Pancreas (tissue), 10 donors: Measurements from ENCODE around the gene LZTR1. TPM values are rescaled to one million over a fixed set of nuclear protein-coding genes. Genes with fewer than 3 reads are reported as not detected.

Experiments
- ATAC-seq, 4 donors: fragments of 200-7000 bp; cut with Tn5 transposase; one replicate each; pipeline versions ENCODE4 v1.8.0 to v1.9.1; 2020; ENCODE audit warnings: mild to moderate bottlenecking in 4 of 4, moderate library complexity in 4 of 4
- DNase-seq, 6 donors: peaks; one replicate each; pipeline ENCODE4 v3.0.0-alpha.2; 2020
- FAIRE-seq: peaks from 2 replicates; lab custom pipeline; 2012; peaks lifted over from hg19 to GRCh38; lab: Jason Lieb, UNC
- H3K27ac ChIP-seq, 4 donors: fragments of 200-600 bp; sonication (generic); 1 replicate in 3 of 4; 2 replicates in 1 of 4; pipeline versions ENCODE4 v1.5.0 to v1.8.0; 2020
- H3K27me3 ChIP-seq, 4 donors: fragments of 200-600 bp; one replicate each; pipeline ENCODE4 v1.8.0; 2021
- H3K36me3 ChIP-seq, 3 donors: fragments of 200-600 bp; sonication (generic) in 1 of 3; one replicate each; pipeline versions ENCODE4 v1.5.0 to v1.8.0; 2020 to 2021
- H3K4me1 ChIP-seq, 3 donors: fragments of 200-600 bp; one replicate each; pipeline ENCODE4 v1.8.0; 2021
- H3K4me3 ChIP-seq, 4 donors: fragments of 200-600 bp; sonication (generic) in 2 of 4; one replicate each; pipeline versions ENCODE4 v1.5.0 to v1.8.0; 2020 to 2021
- H3K9me3 ChIP-seq, 4 donors: fragments of 200-600 bp; one replicate each; pipeline ENCODE4 v1.8.0; 2021
- WGBS, 2 donors: extraction: QIAGEN DNeasy Blood & Tissue Kit; methylation state at CpG; one replicate each; pipeline ENCODE4 v1.1.7; 2013; 5-methylcytosine and 5-hydroxymethylcytosine counted together
- intact Hi-C, 3 donors: fragments of 100-400 bp; cut with DNase I; formaldehyde crosslinking; loops; one replicate each; pipeline versions ENCODE4 v1.11.1 to v1.14.2; 2022
- polyA plus RNA-seq, 2 donors: library from polyadenylated mRNA; stranded (reverse); fragments of 200-250 nt; gene quantifications; one replicate each; pipeline ENCODE4 v1.2.3, GENCODE V29; 2013
- total RNA-seq, 6 donors: library from RNA; stranded (reverse); fragmentation: NEBNext Ultra II Directional in 4 of 6; extraction: Animal tissue kit (Norgen Biotek cat#: 25700) in 4 of 6; gene quantifications; one replicate each; pipeline versions ENCODE4 v1.2.1 to v1.2.4, GENCODE V29; 2021 to 2023
- TF ChIP-seq, protein P1 (sequence below), 4 donors: fragments of 200-600 bp; sonication (generic) in 3 of 4; IDR thresholded peaks; one replicate each; pipeline versions ENCODE4 v1.5.0 to v1.8.0; 2021; ENCODE audit warnings: antibody characterized with exemption in 4 of 4
- donor health status: healthy with polysubstance abuse.
- donor health status: DM: no; HTN: no; CAD: no; lungs with moderate emphysema.
- donor health status: DM: no; HTN: no; CAD: no.
- donor health status: control.
- donor health status: control.
- donor health status: Bipolar disorder and iron deficiency.
- donor health status: DM: yes; HTN: yes; CAD: no.
- donor health status: DM: no; HTN: no; CAD: no.
- donor health status: DM: no; HTN: no; CAD: no.
- donor health status: DM: yes; HTN: yes; CAD: no.

LZTR1 gene
- total and polyA plus RNA-seq, 8 donors = 15.0 to 56.2 (median 22.5) TPM

DNA sequence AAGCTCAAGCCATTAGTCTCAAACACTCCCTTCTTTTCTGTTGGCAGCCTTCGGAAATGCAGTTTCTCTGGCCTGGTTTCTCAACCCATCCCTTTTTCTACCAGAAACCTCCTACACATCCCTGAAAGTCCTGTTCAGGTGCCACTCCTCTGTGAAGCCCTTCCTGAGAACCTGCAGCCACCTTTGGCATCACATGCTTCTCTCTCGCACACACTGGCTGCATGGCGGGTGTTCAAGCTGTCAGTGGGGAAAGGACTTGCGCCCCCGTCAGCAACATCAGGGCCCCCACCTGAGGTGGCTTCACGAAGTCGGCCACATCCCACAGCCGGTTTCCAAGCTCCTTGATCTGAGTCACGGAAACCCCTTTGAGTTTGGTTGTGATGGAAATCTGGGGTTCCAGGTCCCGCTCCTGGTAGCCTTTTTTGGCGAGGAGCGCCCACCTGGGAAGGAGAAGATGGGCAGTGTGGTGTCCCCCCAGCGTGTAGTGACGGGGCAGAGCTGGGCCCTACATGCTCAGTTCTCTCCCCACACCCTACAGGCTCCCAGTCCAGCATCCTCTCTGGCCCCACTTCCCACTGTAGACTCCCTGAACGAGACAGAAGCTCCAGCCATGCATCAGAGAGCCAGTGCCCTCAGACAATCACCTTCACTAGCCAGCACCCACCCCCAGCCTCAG, 61.9 kb downstream of the LZTR1 start:
- H3K27ac ChIP-seq = no peak overlapping the region
- no peaks in the 10 kb centered on the region for H3K9me3 ChIP-seq
- DNase-seq = no peak
- no peak for ATAC-seq
- no peak overlapping the region for H3K4me3 ChIP-seq
- H3K36me3 ChIP-seq = no peaks in the 10 kb centered on the region
- H3K27me3 ChIP-seq = peaks cover 0 to 9% (median 0%) of the 10 kb centered on the region in 4 donors
- WGBS, 2 donors = 72 to 84% methylated on average over 15 of the region's 15 CpGs
- intact Hi-C loops = no loop called here
- H3K4me1 ChIP-seq = no peaks in the 10 kb centered on the region
- TF ChIP-seq, protein P1, sequence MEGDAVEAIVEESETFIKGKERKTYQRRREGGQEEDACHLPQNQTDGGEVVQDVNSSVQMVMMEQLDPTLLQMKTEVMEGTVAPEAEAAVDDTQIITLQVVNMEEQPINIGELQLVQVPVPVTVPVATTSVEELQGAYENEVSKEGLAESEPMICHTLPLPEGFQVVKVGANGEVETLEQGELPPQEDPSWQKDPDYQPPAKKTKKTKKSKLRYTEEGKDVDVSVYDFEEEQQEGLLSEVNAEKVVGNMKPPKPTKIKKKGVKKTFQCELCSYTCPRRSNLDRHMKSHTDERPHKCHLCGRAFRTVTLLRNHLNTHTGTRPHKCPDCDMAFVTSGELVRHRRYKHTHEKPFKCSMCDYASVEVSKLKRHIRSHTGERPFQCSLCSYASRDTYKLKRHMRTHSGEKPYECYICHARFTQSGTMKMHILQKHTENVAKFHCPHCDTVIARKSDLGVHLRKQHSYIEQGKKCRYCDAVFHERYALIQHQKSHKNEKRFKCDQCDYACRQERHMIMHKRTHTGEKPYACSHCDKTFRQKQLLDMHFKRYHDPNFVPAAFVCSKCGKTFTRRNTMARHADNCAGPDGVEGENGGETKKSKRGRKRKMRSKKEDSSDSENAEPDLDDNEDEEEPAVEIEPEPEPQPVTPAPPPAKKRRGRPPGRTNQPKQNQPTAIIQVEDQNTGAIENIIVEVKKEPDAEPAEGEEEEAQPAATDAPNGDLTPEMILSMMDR (IDR thresholded peaks at IDR 0.05) = no peak
- FAIRE-seq = no peak

DNA sequence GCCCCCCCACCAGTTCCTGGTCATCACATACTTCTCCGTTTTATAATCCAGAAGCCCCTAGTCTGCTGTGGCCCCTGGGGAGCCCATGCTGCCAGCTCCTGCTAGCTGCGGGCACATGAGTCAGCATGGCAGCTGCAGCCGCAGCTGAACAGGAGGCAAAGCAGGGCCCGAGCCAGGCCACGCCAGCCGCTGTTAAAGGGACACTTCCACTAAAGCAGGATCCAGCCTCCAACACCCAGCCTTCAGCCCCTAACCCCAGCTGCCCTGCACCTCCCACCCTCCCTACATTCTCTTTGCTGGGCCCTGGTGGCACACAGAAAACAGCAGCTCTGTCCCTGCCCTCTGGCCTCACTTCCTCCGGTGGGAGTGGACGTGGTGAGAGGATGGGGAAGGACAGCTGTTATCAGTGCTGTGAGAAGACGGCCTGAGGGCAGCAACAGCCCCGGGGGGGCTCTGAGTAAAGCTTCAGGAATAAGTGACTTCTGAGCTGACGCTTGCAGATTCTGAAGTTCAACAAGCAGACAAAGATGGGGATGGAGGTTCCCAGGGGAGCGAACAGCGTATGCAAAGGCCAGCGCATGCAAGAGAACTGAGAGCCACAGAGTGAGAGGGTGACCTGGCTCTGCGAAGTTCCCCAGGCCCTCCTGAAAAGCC, 63.0 kb downstream of the LZTR1 start:
- ATAC-seq = peak; percentile 8 to 72 (median 30)
- 16 to 19% methylated on average over 15 of the region's 15 CpGs for WGBS, 2 donors
- H3K4me3 ChIP-seq = peak overlapping the region in 1 of 4 donors; percentile 33
- H3K27ac ChIP-seq = no peak overlapping the region
- no peaks in the 10 kb centered on the region for H3K4me1 ChIP-seq
- no peaks in the 10 kb centered on the region for H3K9me3 ChIP-seq
- no peak for FAIRE-seq
- H3K36me3 ChIP-seq = no peaks in the 10 kb centered on the region
- peaks cover 0 to 9% (median 0%) of the 10 kb centered on the region in 4 donors for H3K27me3 ChIP-seq
- DNase-seq = no peak
- intact Hi-C loops = no loop called here
- TF ChIP-seq, protein P1 (IDR thresholded peaks at IDR 0.05) = no peak

DNA sequence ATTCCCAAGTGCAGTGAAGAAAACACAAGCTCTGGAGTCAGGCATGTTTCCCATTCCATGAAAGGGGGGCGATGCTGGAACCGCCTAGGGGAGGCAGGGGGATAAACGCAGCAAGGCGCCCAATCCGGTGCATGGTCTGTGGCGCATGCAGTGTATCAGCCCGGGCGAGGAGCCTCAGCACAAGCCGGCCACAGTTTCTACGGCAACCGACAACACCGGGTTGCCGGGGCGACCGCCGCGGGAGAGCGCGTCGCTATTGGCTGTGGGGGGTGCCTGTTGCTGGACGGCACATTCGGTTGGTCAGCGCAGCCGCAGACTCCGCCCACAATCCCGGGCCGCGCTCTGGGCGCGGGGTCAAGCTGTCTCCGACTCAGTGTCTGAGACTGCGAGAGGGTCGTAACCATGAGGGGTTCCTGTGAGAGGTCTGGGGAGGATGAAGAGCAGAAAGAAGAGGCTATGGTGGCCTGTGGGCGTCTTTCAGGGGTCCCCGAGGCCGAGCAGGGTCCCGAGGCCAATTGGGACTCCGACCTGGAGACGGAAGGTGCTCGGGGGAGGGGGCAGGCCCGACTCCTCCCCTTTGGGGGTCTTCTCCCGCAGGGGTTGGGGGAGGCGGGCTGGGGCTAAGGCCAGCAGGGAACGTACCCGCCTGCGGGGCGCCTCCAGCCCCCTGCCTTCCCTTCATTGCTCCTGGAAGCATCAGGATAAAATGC, 63.6 kb downstream of the LZTR1 start, which contains the start of gene LRRC74B:
TSS of gene LRRC74B (plus strand) at position 362 of the 710 bp plus-strand sequence. CDS start at position 403, 41 bp downstream.
- Histone ChIP-seq H3K4me1 (no peaks in the 10 kb centered on the region), H3K27me3 (peaks cover 0 to 9% (median 0%) of the 10 kb centered on the region in 4 donors), H3K4me3 (peak within 1 kb of the TSS in 2 of 4 donors; percentile 2 to 33), H3K36me3 (no peaks in the 10 kb centered on the region), H3K9me3 (no peaks in the 10 kb centered on the region), H3K27ac (no peak within 1 kb of the TSS)
- DNase-seq = peak; percentile 82 to 94 (median 89)
- intact Hi-C loops = no loop called here
- 10% methylated on average over 43 to 47 of the region's 47 CpGs for WGBS, 2 donors
- peak; percentile 98 to 99 (median 98) for ATAC-seq
- FAIRE-seq = no peak
- TF ChIP-seq, protein P1 (IDR thresholded peaks at IDR 0.05) = no peak

DNA sequence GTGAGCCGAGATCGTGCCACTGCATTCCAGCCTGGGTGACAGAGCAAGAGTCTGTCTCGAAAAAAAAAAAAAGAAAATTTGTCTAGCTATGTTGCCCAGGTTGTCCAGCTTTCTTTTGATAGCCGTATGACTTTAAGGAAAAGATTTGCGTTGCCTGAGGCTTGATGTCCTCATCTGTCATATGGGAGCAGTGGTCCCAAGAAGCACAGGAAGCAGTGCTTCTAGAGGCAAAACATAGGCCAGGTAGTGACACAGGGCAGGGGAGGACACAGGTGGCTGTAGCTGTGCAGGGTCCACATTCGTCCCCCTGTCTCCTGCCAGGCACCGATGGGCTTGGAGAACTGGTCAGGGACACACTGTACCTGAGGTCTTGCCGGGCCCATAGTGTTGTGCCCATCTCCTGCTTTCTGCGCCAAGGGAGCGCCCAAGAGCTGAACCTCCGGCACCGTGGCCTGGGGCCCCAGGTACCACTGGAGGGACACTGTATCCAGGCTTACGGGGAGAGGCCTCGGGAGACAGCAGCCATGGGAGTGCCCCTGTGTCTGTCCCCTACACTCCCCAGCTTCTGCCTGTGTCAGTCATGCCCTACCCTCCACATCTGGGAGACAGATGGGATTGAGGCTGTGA, 65.1 kb downstream of the LZTR1 start:
- Histone ChIP-seq H3K36me3 (no peaks in the 10 kb centered on the region), H3K4me1 (no peaks in the 10 kb centered on the region), H3K4me3 (no peak overlapping the region), H3K27me3 (peaks cover 0 to 9% (median 0%) of the 10 kb centered on the region in 4 donors), H3K9me3 (no peaks in the 10 kb centered on the region), H3K27ac (no peak overlapping the region)
- TF ChIP-seq, protein P1 (IDR thresholded peaks at IDR 0.05) = no peak
- DNase-seq (no peak), FAIRE-seq (no peak), ATAC-seq (no peak)
- 85 to 92% methylated on average over 14 of the region's 14 CpGs for WGBS, 2 donors
- intact Hi-C loops = no loop called here
